CD4-positive, alpha-beta T cell treated with Interleukin-15 for 1 hour (primary cell): ENCODE data around the gene ARHGAP21.

Experiments used
- DNase-seq: peaks from one replicate; pipeline ENCODE4 v3.0.0-alpha.2; 2020

ARHGAP21 gene

DNA sequence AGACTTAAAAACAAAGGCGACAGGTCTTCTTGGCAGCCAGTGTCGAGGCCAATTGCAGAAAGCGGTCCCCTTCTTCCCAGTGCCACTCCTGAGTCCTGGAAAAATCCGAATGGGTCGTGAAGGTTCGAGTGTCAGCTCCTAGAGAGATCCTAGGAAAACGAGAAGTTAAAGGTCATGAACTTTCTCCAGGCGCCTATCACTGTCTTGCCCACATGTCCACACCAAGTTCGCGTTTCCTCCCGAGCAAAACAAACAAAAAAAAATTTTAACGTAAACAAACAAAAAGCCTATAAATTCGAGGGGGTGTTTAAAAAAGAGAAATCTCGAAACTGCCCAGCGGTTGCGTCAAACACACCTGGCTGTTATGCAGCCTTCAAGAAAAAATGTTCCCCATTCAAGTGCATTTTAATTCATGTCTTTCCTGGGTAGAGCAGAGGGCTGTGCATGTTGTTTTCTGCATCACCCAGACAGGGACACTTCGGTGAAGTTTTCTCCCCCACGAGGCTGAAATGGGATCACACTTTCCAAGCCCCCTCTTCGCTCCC is 1.5 kb downstream of the ARHGAP21 start:
- DNase-seq = no peak

DNA sequence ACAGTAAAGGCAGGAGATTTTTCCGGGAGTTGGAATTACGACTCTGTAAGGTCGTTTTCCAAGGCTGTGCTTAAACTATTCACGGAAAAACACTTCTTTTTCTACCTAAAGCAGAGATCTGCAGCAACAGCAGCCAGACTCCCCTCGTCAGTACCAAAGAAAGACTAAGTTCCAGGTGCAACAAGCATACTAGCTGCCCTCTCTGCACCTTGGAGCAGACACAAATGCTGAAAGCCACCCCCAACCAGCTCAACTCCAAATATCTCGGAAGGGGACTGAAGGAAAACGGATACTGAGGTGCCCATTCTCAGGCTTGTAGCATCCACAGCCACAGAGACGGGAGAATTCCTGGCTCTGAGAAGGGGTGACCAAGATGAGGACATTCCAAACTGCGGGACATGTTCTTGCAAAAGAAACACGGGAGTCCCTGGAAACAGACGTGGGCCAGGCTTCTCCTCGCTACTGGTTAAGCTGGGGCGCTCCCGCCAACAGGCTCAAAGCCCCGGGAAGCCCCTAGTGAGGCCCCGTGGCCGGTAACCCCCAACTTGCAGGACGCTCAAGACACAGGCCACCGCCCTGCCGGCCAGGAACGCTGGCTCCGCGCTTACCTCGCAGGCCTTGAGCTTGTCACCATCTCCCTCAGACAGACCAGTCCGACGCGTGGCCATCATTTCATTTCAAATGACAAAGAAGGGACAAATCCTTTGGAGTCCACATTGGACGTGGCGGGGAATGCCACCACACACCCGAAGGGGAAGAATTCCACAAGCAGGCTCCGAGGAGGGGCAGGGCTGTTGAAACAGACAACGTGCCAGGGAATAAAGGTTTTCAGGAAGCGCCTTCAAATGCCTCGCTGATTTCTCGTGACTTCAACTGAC is 2.2 kb downstream of the ARHGAP21 start:
- no peak for DNase-seq

DNA sequence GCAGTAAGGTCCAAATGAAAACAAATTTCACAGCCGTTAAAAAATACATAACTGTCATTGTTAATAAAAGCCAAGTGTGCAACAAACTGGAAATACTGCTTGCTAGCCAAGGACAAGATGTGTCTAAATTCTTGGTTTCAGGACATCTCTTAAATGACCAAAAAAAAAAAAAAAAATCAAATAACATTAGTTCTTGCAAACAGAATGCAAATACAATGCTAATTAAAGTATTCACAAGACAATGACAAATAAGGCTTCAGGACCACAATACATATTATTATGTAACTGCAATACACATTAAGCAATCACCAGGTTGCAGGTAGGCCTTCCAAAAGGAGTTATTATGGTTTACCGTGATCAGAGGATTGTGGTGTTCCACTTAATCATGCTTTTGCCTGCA is 3.6 kb downstream of the ARHGAP21 start:
- no peak for DNase-seq

DNA sequence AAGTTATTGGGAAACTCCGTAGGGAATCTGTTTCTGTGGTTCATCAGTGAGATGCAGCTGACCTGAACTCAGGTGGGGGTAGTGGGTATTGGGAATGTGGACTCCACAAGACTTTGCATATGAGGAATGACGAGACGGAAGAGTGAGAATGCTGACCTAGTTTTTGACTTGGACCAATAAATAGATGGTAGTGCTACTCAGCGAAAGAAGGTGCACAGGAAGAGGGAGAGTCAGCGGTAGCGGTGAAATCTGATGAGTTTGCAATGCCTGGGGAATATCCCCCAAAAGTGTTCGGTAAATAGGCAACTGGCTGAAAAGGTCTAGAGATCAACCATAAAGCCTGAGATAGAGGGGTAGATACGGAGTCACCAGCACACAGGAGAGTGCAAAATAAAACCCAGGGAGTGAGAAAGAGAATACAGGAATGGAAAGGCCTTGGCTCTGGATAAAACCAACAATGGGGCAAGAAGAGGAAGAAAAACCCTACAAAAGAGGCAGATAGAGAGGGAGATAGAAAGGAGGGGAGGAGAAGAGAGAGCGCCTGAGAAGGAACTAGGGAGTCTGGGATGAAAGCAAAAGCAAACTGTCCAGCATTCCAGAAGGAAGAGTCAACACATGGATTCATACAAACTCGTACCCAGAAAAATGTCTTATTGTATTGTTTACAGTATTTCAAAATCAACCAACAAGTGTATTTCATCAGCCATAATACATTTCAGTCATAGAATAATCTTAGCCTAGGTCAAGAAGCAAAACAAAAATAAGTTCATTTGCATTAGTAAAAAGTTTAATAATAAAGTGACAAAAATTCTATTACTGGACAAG is 5.4 kb downstream of the ARHGAP21 start:
- no peak for DNase-seq

DNA sequence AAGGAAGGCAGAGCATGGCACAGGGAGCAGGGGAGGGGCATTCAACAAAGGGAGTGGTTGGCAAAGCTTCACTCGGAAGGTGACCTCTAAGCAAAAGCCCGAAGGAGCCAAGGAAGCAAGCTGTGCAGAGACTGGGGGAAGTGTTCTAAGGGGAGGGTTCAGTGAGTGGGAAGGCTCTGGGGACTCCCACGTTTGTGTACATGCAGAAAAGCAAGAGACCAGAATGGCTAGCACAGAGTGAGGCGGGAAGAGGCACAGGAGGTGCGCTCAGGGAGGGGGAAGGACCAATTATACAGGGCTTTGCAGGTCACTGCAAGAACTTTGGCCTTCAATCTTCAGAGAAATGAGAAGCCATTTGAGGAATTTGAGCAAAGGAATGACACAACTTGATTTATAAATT is 7.4 kb downstream of the ARHGAP21 start:
- DNase-seq = no peak

DNA sequence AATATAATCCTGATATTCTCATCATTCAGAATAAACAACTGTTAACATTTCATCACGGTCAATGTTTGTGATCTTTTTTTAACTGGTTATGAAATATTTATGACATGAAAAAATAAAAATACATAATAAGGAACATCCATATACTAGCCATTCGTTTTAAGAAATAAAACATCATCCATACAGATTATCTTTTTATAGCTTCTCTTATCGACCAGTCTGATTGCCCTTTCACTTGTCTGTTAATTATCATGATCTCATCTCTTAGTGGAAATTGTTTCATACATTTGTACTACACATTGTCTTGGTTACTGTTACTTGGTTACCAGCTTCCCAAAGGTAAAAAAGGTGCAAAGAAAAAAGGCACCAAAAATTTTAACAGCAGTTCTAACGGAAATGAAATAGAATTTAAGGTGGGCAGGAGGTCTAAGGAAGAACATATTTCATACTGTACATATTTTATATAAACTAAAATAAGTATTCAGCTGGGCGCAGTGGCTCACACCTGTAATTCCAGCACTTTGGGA is 8.4 kb downstream of the ARHGAP21 start:
- DNase-seq = no peak

DNA sequence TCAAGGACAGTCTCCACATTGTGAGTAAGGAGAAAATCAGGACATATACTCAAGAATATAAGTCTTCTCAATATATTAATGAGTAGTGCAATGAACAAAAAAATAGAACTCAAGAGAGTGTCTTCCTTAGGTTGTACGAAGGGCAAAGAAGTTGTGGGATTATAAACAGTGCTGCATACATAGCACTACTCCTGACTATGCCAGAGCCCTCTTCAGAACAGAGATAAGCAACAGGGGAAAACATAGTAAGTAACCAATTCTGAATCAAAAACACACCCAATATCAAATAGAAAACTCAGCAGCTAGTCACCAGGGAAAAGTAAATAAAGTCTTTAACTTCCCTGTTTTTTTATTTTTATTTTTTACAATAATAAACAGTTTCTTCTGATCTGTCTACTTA is 10.6 kb downstream of the ARHGAP21 start:
- DNase-seq = no peak

DNA sequence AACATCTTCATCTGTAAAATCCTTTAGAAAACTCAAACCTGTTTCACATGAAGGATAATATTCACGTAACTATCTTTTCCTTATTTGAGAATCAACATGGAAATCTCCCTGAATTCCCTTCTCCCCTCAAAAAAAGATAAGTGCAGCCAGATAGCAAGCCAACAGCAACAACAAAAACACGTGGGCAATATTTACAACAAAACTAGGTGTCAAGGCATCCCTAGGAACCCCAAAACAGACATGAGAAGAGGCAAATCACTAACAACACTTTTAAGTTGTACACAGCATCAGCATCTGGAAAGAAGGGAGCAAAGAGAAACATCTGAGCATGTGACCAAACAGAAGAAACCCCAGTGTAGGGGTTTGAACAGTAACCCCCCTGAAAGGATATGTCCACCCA is 12.2 kb downstream of the ARHGAP21 start:
- DNase-seq = no peak

DNA sequence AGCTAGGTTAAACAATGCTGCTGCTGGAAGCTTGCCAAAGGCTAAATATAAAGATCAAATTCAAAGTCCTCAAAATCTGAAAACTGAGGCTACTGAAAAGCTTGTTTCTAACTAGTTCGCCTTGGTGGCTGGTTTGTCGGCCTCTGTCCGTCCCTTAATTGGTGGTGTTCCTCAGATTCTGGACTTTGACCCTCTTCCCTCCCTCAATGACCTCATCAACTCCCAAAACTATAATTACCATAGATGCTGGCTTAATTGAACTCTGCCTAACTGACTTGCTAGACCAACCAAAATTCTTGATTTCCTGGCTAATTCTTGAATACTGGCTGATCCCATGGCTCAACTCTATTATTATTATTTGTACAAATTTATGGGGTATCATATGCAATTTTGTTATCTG is 15.6 kb downstream of the ARHGAP21 start:
- DNase-seq = no peak

DNA sequence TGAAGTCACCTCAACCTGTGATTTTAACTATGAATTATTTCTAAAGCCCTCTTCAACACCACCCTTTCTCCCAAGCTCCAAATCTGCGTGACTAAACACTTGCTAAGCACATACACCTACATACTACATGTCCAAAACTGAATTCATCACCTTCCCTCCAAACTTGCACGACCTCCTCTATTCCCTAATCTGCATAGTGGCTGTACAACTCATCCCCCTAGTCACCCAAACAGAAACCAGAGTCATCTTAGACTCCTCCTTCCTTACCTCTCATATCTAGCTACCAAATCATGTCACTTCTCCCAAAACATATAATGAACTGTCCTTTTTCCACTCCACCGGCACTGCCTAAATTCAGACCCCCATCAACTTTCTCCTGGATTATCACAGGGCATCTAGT is 16.2 kb downstream of the ARHGAP21 start:
- DNase-seq = no peak

DNA sequence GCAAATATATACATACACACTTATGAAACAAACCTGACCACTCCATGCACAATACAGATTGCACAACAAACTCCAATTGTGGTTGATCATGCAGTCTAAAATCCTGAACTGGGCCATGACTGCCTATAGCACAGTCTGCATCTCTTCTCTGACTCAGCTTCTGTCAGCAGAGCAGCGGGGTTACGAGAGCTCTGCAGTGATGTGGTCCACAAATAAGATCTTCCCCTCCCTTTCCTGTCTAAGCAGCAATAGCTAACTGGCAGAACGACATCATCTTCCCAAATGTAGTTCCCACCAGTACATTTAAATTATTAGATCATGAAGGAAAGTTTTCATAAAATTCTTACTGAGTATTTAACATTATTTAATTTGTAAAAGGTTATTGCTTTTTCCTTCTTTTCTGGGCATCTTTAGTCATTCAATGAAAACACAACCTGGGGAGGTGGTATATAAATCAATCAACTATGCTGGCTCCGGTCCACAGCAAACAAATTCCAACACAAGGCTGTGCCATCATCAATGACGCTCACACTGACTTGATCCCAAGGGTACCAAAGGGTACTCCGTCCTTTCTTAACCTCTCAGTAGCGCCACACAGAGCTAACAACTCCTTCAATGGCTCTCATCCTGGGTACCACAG is 17.1 kb downstream of the ARHGAP21 start:
- peak; percentile 30 for DNase-seq

DNA sequence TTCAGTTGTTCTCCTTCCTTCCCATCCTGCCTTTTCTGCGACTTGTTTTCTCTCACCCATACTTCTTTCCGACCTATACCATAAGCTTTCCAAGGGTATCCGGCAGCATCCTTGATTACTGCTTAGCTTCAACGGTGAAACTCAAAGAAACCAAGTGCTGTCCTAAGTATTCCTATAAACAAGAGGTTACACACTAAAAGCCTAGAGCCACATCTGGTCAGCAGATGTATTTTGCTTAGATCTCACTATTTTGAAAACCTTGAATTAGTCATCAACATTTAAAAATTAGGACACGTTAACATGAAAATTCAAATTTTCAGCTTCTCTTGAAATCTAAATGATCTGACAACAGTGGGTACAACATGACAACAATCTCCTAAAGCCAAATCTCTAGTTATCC is 20.0 kb downstream of the ARHGAP21 start:
- DNase-seq = no peak

DNA sequence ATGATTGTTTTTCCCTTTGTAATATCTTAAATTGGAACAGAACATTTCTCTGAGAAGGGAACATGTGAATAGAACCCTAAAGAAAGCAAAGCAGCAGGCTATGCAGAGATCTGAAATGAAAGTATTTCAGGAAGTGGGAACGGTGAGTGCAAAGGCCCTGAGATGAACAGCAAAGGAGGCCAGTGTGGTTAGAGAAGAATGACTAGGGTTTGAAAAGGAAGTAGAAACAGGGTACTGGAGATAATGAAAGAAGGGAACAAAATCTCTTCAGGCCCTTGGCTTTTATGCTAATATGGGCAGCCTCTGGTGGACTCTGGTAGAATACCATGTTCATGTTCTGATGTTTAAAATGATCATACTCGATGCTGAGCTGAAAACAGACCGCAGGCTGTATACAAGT is 22.2 kb downstream of the ARHGAP21 start:
- DNase-seq = no peak

DNA sequence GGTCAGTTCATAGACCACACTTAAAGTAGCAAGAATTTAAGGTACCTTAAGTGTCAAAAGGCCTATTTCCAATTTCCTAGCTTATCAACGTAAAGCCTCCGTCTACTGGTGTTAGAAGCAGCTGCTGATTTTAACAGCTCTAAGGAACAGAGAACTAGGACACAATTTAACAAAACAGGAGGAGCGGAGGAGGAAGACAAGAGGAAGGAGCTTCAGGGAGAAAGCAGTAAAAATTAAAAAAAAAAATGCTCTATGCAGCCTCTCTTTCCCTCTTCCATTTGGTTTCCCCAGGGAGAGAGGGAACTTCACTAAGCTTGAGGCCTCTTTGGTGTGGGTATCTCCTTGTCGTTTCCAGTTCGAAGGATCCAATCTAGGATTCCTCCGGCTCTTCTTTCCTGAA is 22.7 kb downstream of the ARHGAP21 start:
- no peak for DNase-seq

DNA sequence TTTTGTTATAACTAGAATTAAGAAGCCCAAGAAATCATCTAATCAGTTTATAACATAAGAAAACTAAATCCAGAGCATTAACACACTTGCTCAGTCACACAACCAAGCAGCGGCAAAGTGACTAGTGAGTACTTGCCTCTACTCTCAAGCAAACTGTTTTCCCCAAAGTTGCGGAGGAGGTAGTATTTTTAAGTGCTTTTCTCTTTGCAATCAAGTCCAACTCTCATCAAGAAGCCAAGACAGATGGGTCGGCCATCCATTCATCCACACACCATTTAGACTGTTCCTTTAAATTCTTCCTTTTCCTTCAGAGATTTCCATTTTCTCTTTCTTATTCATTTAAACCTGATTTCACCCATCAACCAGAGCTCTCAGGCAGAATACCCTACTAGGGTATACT is 25.4 kb downstream of the ARHGAP21 start:
- no peak for DNase-seq

DNA sequence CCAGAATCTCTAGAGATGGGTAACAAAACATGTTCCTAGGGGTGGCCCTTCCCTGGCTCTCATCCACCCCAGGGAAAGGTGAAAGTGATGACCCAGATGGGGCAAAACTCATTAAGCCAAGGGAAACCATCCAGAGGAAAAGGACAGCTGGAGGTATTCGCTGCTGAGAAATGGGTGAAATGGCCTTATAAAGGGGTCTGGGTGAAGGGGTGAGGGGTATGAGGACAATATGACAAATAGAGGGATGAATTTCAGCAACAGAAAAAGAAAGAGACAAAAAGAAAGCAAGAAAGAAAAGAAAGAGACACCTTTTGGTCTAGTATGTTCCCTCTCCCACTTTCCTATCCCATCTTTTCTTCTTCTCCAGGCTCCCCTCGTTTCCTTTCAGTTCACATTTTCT is 26.6 kb downstream of the ARHGAP21 start:
- DNase-seq = no peak

DNA sequence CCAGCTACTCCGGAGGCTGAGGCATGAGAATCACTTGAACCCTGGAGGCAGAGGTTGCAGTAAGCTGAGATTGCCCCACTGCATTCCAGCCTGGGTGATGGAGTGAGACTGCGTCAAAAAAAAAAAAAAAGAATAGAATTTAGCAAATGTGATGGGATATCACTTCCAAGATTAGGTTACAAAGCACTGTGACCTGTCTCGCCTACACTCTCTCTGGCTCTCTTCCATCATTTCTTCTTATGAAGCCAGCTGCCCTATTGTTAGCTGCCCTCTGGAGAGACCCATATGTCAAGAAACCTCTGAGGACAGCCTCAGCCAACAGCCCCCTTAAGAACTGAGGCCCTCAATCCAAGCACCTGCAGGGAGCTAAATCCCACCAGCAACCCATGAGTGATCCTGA is 28.2 kb downstream of the ARHGAP21 start:
- no peak for DNase-seq

DNA sequence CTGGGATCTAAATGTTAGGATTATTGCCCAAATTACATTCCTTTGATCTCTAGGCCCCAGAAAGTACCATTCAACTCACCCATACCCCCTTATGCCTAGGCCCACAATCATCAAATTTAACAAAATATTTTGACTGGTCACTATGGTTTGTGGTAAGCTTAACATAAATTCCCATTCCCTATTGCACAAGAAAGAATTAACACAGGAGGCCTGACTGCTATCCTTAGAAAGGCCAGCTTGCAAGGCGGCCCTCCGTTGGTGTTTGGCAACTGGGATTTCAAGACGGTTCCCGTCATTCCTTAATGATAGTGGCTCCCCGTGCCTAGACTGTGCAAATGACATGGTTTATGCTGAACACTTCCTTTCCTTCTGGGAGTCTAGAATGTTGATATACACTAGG is 29.6 kb downstream of the ARHGAP21 start:
- no peak for DNase-seq

DNA sequence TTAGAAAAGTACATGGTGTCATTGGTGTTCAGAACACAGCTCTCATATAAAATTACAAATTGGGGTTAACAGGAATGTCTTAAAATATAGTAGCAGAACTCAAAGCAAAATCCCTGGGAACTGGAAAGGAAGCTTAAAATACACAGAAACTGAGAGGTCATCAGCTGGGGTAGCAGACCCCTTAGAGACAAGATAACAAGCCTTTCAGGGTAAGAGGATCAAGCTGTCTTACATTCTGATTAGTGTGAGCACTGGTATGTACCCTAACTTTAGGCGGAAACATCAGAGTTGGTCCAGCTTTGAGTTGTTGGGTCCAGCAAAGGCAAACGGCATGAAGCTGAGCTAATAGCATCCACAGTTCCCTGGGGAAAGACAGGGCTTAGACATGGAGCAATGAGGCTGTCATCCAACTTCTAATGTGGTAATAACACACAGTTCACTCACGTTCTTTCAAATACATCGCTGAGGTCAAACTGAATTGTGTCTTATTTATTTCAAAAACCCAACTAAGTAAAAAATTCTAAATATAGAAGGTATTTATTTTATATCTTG is 32.6 kb downstream of the ARHGAP21 start:
- no peak for DNase-seq

DNA sequence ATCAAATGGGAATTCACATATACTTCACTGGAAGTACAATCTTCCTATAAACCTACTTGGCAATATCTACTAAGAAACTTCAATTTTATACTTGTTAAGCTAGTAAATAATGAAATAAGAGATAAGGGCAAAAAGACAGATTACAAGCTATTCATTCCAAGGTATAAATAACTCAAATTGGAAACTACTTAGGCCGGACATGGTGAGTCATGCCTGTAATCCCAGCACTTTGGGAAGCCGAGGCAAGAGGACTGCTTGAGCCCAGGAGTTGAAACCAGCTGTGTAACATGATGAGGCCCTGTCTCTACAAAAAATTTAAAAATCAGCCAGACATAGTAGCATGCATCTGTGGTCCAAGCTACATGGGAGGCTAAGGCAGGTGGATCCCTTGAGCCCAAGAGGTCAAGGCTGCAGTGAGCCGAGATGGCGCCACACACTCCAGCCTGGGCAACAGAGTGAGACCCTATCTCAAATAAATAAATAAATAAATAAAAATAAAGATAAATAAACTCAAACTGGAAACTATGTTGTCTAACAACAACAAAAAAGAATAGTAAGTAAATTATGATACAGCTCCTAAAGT is 37.6 kb downstream of the ARHGAP21 start:
- no peak for DNase-seq

DNA sequence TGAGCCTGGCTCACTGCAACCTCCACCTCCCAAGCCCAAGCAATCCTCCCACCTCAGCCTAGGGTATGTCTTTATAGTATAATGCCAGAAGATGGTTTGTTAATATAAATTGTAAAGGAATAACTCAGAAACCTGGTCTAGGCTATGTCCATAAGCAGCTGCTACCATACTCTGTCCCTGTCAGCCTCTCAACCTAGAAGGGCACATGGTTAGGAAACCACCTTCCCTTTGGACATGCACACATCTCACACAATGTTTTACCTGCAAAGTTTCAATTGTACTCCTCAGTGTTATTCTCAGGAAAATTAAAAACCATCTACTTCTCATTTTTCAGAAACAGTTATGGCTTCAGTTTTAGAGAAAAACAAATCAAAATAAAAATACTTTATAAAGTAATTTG is 40.1 kb downstream of the ARHGAP21 start:
- DNase-seq = no peak

DNA sequence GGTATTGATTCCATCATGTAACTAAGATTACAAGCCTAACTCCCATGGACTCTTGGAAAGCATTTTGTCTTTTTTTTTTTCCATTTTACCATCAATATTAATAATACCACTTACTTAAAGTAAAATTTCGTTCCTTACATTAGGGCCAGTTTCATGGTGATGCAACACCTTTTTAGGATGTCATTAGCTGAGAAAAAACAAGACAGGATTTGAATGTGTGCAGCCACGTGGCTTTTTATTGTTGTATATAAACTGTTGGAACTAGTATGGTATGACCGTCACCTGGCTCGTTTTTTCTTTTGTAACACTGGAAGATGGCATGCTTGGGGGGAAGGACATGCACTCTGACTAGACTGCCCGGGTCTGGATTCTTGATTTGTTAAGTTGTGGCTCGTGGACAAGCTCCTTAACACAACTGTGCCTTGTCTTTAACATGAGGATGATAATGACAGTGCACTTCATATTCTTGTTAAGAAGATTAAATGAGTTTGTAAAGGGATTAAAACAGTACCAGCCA is 42.1 kb downstream of the ARHGAP21 start:
- DNase-seq = no peak
